Choroid plexus epithelial cell (primary cell): Measurements from ENCODE around the gene SHC3.

Source experiments
- DNase-seq: peaks from one replicate; pipeline ENCODE4 v3.0.0-alpha.2; 2010; ENCODE audit warnings: low read depth
- H3K4me3 ChIP-seq: 2 replicates; pipeline ENCODE4 v1.5.1; 2011; ENCODE audit warnings: low read depth, mild to moderate bottlenecking, control low read depth, low read length, moderate library complexity
- CTCF ChIP-seq: conservative IDR thresholded peaks from 2 replicates; pipeline ENCODE4 v1.5.1; 2011; ENCODE audit warnings: low read depth, mild to moderate bottlenecking, control low read depth, inconsistent platforms, low read length, moderate library complexity

SHC3 gene

GRCh38 chr9:89145097-89145496 lies 33.5 kb downstream of the SHC3 start:
- DNase-seq, result no peak
- no peak for TF ChIP-seq CTCF
- H3K4me3 ChIP-seq, result no peak overlapping the region

GRCh38 chr9:89144238-89144637 lies 34.4 kb downstream of the SHC3 start:
- no peak overlapping the region for H3K4me3 ChIP-seq
- DNase-seq, result no peak
- no peak for TF ChIP-seq CTCF

GRCh38 chr9:89143266-89143665 lies 35.4 kb downstream of the SHC3 start:
- no peak for DNase-seq
- TF ChIP-seq CTCF, result no peak
- H3K4me3 ChIP-seq, result no peak overlapping the region

- DNase-seq, result peak; percentile 61
- no peak overlapping the region for H3K4me3 ChIP-seq
- TF ChIP-seq CTCF, result no peak
Observed at GRCh38 chr9:89139455-89139854, 39.2 kb downstream of the SHC3 start.

- no peak overlapping the region for H3K4me3 ChIP-seq
- DNase-seq, result peak; percentile 76
- no peak for TF ChIP-seq CTCF
Observed at GRCh38 chr9:89138463-89139390, 39.9 kb downstream of the SHC3 start.

GRCh38 chr9:89137542-89138462 lies 40.8 kb downstream of the SHC3 start:
- no peak overlapping the region for H3K4me3 ChIP-seq
- peak; percentile 97 for DNase-seq
- TF ChIP-seq CTCF, result no peak
